ENCODE measurements around the gene DENND6B. TPM values are rescaled to one million over a fixed set of nuclear protein-coding genes. Genes with fewer than 3 reads are reported as not detected.
A peak's percentile ranks its signal among the peaks of the same experiment; 100 is the strongest.

The DENND6B gene
- polyA plus RNA-seq, 4 donors: 1.9 to 4.5 (median 2.5) TPM

DNA sequence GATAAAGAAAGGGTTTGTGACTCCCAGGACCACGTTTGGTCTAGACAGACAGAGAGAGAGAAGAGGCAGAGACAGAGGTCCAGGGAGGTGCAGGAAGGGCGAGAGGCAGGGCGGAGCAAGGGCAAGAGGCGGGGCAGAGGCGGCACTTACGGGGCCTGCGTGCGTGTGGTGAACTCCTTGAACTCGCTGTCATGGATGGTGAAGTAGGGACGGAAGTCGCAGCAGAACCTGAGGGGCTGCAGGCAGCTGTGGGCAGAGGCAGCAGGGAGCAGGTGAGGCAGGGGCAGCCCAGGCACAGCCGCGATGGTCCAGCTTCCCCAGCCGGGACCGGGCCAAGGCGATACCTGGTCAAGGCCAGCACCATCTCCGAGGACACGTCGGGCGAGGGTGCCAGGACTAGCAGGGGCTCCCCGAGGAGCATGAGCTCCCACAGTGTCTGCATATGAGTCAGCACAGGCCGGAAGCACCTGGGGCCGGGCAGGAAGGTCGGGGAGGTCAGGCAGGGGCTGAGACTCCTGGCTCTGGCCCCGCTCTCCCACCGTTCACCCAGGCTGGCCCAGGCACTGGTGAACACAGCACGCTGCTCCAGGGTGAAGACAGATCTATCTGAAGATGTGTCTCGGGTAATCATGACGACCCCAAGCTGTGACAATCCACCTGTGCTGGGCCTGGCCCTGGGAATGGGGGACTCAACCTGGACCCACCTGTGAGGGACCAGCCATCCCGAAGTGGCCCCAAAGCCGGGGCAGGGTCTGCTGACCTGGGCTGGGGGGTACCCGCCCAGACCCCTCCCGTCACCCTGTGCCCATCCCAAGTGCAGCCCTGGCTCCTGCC is 12.1 kb downstream of the DENND6B start:
- peaks cover 0 to 4% (median 0%) of the 10 kb centered on the region in 3 donors for H3K4me1 ChIP-seq (ENCODE audit: control insufficient read depth in 3 of 3, insufficient read depth in 2 of 3, low read depth in 1 of 3, low read length in 2 of 3)
- no peaks in the 10 kb centered on the region for H3K9me3 ChIP-seq (ENCODE audit: control insufficient read depth in 2 of 2, insufficient read depth in 1 of 2, low read depth in 1 of 2, low read length in 1 of 2)
- H3K27ac ChIP-seq (ENCODE audit: low read depth in 1 of 3, low read length in 2 of 3): peak overlapping the region in 2 of 3 donors; percentile 17 to 91
- no peaks in the 10 kb centered on the region for H3K27me3 ChIP-seq (ENCODE audit: control insufficient read depth in 3 of 3, insufficient read depth in 3 of 3, low read length in 3 of 3)
- WGBS, 3 donors: 25 to 42% (median 30%) methylated on average over 32 to 33 of the region's 33 CpGs
- H3K4me3 ChIP-seq (ENCODE audit: low read depth in 1 of 3, low read length in 3 of 3): peak overlapping the region in 2 of 3 donors; percentile 2 to 14
- DNase-seq (peak; percentile 51 to 85), FAIRE-seq (no peak)
- H3K36me3 ChIP-seq (ENCODE audit: control insufficient read depth in 3 of 3, insufficient read depth in 2 of 3, low read depth in 1 of 3, low read length in 3 of 3): peaks cover 0 to 18% (median 0%) of the 10 kb centered on the region in 3 donors

DNA sequence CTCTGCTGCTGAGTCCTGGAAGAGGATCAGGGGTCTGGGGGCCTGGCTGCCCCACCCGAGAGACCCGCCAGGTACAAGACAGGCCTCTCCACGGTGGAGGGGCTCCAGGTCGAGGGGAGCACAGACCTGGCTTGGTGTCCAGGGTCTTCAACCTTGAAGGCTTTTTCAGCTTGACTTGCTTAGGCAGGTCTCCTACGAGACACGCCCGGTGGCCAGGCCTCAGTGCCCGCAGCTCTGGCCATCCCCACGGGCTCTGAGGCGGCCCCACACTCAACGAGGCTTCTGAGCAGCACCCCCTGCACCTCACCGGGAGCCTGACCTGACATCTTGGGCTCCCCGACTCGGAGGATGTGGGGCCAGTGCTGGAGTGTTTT is 12.7 kb downstream of the DENND6B start:
- 33 to 50% (median 34%) methylated on average over 14 of the region's 14 CpGs for WGBS, 3 donors
- Histone ChIP-seq H3K9me3 (ENCODE audit: control insufficient read depth in 2 of 2, insufficient read depth in 1 of 2, low read depth in 1 of 2, low read length in 1 of 2) (no peaks in the 10 kb centered on the region), H3K27ac (ENCODE audit: low read depth in 1 of 3, low read length in 2 of 3) (peak overlapping the region in 2 of 3 donors; percentile 17 to 91), H3K27me3 (ENCODE audit: control insufficient read depth in 3 of 3, insufficient read depth in 3 of 3, low read length in 3 of 3) (no peaks in the 10 kb centered on the region), H3K4me3 (ENCODE audit: low read depth in 1 of 3, low read length in 3 of 3) (no peak overlapping the region), H3K4me1 (ENCODE audit: control insufficient read depth in 3 of 3, insufficient read depth in 2 of 3, low read depth in 1 of 3, low read length in 2 of 3) (peaks cover 0 to 7% (median 0%) of the 10 kb centered on the region in 3 donors), H3K36me3 (ENCODE audit: control insufficient read depth in 3 of 3, insufficient read depth in 2 of 3, low read depth in 1 of 3, low read length in 3 of 3) (peaks cover 0 to 18% (median 0%) of the 10 kb centered on the region in 3 donors)
- FAIRE-seq: no peak
- no peak for DNase-seq

DNA sequence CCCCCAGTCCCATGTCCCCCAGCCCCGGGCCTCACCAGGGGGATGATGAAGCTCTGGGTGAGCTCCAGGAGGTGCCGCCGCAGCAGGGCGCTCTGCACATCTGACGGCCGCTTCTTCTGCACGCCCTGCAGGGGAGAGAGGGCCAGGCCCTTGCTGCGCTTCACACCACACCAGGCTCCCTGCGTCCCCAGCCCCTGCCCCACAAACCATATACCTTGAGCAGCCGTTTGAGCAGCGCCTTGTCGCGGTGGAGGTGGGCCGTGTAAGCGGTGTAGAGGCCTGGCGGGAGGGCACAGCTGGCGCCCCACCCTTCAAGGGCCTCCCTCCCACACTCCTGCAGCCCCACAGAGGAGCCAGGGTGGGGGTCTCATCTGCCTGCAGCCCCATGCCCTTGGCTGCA is 13.2 kb downstream of the DENND6B start:
- Histone ChIP-seq H3K4me3 (ENCODE audit: low read depth in 1 of 3, low read length in 3 of 3) (no peak overlapping the region), H3K36me3 (ENCODE audit: control insufficient read depth in 3 of 3, insufficient read depth in 2 of 3, low read depth in 1 of 3, low read length in 3 of 3) (peaks cover 0 to 18% (median 0%) of the 10 kb centered on the region in 3 donors), H3K4me1 (ENCODE audit: control insufficient read depth in 3 of 3, insufficient read depth in 2 of 3, low read depth in 1 of 3, low read length in 2 of 3) (peaks cover 0 to 12% (median 0%) of the 10 kb centered on the region in 3 donors), H3K27ac (ENCODE audit: low read depth in 1 of 3, low read length in 2 of 3) (no peak overlapping the region), H3K27me3 (ENCODE audit: control insufficient read depth in 3 of 3, insufficient read depth in 3 of 3, low read length in 3 of 3) (no peaks in the 10 kb centered on the region), H3K9me3 (ENCODE audit: control insufficient read depth in 2 of 2, insufficient read depth in 1 of 2, low read depth in 1 of 2, low read length in 1 of 2) (no peaks in the 10 kb centered on the region)
- no peak for FAIRE-seq
- WGBS, 3 donors: 87 to 88% (median 88%) methylated on average over 10 to 17 of the region's 17 CpGs
- DNase-seq: no peak

DNA sequence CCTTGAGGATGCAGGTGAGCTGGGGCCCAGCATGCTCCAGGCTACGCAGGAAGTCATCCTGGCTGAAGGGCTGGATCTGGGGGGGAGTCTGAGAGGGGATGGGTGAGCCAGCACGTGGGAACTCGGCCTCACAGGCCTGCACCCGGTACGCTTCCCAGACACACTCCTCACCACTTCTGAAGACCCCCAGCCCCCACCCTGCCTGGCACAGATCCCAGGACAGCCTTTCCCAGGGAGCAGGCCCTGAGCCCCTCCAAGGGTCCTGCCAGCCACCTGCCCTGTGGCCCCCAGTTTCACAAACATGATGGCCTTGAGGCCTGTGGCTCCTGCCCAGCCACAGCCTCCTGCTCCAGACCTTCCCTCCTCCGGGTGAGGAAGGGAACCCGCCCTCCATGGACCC is 13.8 kb downstream of the DENND6B start:
- no peak overlapping the region for H3K4me3 ChIP-seq (ENCODE audit: low read depth in 1 of 3, low read length in 3 of 3)
- WGBS, 3 donors: 81 to 91% (median 87%) methylated on average over 5 to 7 of the region's 7 CpGs

DNA sequence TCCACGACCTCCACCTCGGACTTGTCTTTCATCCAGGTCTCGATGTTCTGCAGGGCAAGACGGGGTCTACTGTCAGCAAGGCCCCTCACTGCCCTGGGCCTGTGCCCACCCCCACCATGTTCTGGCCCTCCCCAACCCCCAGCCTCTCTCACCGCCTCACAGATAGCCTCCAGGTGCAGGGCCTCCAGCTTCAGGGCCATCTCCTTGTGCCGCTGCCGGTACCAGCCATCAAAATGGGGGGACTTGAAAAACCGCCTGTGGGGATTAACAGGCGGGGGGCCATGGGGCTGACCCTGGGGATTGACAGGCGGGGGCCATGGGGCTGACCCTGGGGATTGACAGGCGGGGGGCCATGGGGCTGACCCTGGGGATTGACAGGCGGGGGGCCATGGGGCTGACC is 14.4 kb downstream of the DENND6B start:
- H3K9me3 ChIP-seq (ENCODE audit: control insufficient read depth in 2 of 2, insufficient read depth in 1 of 2, low read depth in 1 of 2, low read length in 1 of 2): no peaks in the 10 kb centered on the region
- FAIRE-seq (no peak), DNase-seq (no peak)

More for the DNA sequence above, 13.8 kb downstream of the DENND6B start:
- Histone ChIP-seq H3K9me3 (ENCODE audit: control insufficient read depth in 2 of 2, insufficient read depth in 1 of 2, low read depth in 1 of 2, low read length in 1 of 2) (no peaks in the 10 kb centered on the region), H3K27me3 (ENCODE audit: control insufficient read depth in 3 of 3, insufficient read depth in 3 of 3, low read length in 3 of 3) (no peaks in the 10 kb centered on the region), H3K36me3 (ENCODE audit: control insufficient read depth in 3 of 3, insufficient read depth in 2 of 3, low read depth in 1 of 3, low read length in 3 of 3) (peaks cover 0 to 18% (median 0%) of the 10 kb centered on the region in 3 donors), H3K4me1 (ENCODE audit: control insufficient read depth in 3 of 3, insufficient read depth in 2 of 3, low read depth in 1 of 3, low read length in 2 of 3) (peaks cover 0 to 16% (median 0%) of the 10 kb centered on the region in 3 donors), H3K27ac (ENCODE audit: low read depth in 1 of 3, low read length in 2 of 3) (no peak overlapping the region)
- DNase-seq: no peak
- no peak for FAIRE-seq

DNA sequence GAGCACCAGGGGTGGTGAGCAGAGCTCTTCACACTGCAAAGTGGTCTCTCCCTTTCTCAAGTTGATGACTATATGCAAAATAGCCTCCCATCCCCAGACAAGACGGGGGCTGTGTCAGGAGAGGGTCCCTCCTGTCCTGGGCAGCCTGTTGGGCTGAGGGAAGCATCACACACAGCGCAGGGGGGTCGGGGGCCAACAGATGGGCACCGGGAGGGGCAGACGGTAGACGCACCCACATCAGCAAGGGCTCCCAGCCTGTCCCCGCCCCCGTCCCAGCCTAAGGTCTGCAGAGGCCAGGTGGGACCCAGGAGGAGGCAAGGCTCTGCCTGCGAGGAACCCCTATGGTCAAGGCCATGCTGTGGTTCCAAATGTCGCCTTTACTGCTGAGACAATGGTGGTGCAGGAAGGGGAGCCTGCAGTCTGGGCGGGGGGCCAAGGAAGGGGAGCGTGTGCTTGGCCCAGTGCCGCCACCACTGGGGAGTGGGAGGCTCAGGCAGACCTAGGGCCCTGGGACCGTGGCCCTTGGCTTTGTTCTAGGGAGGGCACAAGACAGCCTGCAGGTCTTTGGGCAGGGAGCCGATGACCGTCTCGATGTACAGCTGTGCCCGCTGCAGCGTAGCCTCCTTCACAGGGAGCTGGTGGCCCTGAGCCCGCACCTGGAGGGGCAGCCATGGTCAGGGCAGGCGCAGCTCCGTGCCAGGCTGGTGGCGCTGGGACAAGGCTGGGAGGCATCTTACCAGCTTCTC is 15.0 kb downstream of the DENND6B start:
- Histone ChIP-seq H3K27me3 (ENCODE audit: control insufficient read depth in 3 of 3, insufficient read depth in 3 of 3, low read length in 3 of 3) (no peaks in the 10 kb centered on the region), H3K9me3 (ENCODE audit: control insufficient read depth in 2 of 2, insufficient read depth in 1 of 2, low read depth in 1 of 2, low read length in 1 of 2) (no peaks in the 10 kb centered on the region), H3K4me1 (ENCODE audit: control insufficient read depth in 3 of 3, insufficient read depth in 2 of 3, low read depth in 1 of 3, low read length in 2 of 3) (peaks cover 0 to 20% (median 0%) of the 10 kb centered on the region in 3 donors), H3K36me3 (ENCODE audit: control insufficient read depth in 3 of 3, insufficient read depth in 2 of 3, low read depth in 1 of 3, low read length in 3 of 3) (peaks cover 0 to 18% (median 0%) of the 10 kb centered on the region in 3 donors), H3K4me3 (ENCODE audit: low read depth in 1 of 3, low read length in 3 of 3) (no peak overlapping the region), H3K27ac (ENCODE audit: low read depth in 1 of 3, low read length in 2 of 3) (no peak overlapping the region)
- DNase-seq: no peak
- no peak for FAIRE-seq
- WGBS, 3 donors: 87 to 90% (median 88%) methylated on average over 19 to 23 of the region's 23 CpGs

More for the DNA sequence above, 14.4 kb downstream of the DENND6B start:
- 89 to 97% (median 96%) methylated on average over 10 to 12 of the region's 12 CpGs for WGBS, 3 donors
- Histone ChIP-seq H3K36me3 (ENCODE audit: control insufficient read depth in 3 of 3, insufficient read depth in 2 of 3, low read depth in 1 of 3, low read length in 3 of 3) (peaks cover 0 to 18% (median 0%) of the 10 kb centered on the region in 3 donors), H3K4me3 (ENCODE audit: low read depth in 1 of 3, low read length in 3 of 3) (no peak overlapping the region), H3K4me1 (ENCODE audit: control insufficient read depth in 3 of 3, insufficient read depth in 2 of 3, low read depth in 1 of 3, low read length in 2 of 3) (peaks cover 0 to 20% (median 0%) of the 10 kb centered on the region in 3 donors), H3K27me3 (ENCODE audit: control insufficient read depth in 3 of 3, insufficient read depth in 3 of 3, low read length in 3 of 3) (no peaks in the 10 kb centered on the region), H3K27ac (ENCODE audit: low read depth in 1 of 3, low read length in 2 of 3) (no peak overlapping the region)

DNA sequence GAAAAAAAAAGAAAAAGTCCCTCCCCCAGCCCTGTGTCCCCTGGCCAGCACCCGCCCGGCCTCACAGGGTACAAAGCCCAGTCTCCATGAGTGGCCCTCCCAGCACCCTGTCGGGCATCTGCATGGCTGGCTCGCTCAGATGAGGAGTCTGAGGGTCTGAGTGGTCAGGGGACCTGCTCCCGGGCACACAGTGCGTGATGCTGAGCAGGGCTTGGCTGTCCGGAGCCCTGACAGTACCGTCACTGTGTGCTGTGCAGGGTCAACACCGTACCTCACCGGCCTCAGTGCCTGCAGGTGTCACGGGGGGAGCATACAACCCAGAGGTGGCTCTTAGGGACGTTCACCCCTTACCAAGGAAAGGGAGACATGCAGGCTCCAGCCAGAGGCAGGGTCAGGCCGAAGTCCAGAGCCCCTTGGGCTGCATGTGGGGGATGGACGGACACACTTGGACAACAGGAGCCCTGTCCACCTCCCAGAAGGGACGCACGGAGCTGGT is 15.8 kb downstream of the DENND6B start:
- H3K4me3 ChIP-seq (ENCODE audit: low read depth in 1 of 3, low read length in 3 of 3): no peak overlapping the region
- 85 to 90% (median 88%) methylated on average over 16 of the region's 16 CpGs for WGBS, 3 donors
- H3K4me1 ChIP-seq (ENCODE audit: control insufficient read depth in 3 of 3, insufficient read depth in 2 of 3, low read depth in 1 of 3, low read length in 2 of 3): peaks cover 0 to 23% (median 0%) of the 10 kb centered on the region in 3 donors
- no peaks in the 10 kb centered on the region for H3K27me3 ChIP-seq (ENCODE audit: control insufficient read depth in 3 of 3, insufficient read depth in 3 of 3, low read length in 3 of 3)
- no peak for FAIRE-seq
- H3K9me3 ChIP-seq (ENCODE audit: control insufficient read depth in 2 of 2, insufficient read depth in 1 of 2, low read depth in 1 of 2, low read length in 1 of 2): no peaks in the 10 kb centered on the region
- H3K27ac ChIP-seq (ENCODE audit: low read depth in 1 of 3, low read length in 2 of 3): no peak overlapping the region
- no peak for DNase-seq
- H3K36me3 ChIP-seq (ENCODE audit: control insufficient read depth in 3 of 3, insufficient read depth in 2 of 3, low read depth in 1 of 3, low read length in 3 of 3): peaks cover 0 to 18% (median 0%) of the 10 kb centered on the region in 3 donors

DNA sequence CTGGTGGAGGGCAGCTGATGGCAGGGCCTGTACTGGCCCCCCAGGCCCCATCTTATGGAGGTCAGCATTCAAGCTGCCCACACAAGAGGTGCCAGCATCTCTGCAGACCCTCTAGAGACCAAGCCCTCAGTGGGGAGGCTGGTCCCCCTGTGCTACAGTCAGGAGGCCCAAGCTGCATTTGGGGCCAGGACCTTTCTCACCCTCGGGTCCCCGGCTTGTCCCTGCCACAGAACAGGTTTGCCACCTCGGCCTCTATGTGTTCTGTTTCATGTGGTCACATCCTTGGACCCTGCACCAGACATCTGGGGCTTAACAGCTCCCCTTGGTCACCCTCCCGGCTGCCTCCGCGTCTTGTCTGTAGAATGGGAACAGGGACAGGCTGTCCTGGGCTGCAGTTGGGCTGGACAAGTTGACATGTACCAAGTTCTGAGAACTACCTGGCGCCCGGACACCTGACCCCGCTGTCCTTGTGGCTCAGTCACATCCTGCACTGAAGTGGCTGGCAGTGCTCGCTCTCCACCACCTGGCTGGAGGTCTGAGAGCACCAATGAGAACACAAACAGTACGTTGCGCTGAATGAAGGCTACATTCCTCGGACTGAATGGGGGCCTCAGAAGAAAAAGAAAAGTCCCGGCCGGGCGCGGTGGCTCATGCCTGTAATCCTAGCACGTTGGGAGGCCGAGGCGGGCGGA is 16.6 kb downstream of the DENND6B start:
- Histone ChIP-seq H3K4me1 (ENCODE audit: control insufficient read depth in 3 of 3, insufficient read depth in 2 of 3, low read depth in 1 of 3, low read length in 2 of 3) (peaks cover 0 to 31% (median 5%) of the 10 kb centered on the region in 3 donors), H3K9me3 (ENCODE audit: control insufficient read depth in 2 of 2, insufficient read depth in 1 of 2, low read depth in 1 of 2, low read length in 1 of 2) (no peaks in the 10 kb centered on the region), H3K4me3 (ENCODE audit: low read depth in 1 of 3, low read length in 3 of 3) (no peak overlapping the region), H3K27ac (ENCODE audit: low read depth in 1 of 3, low read length in 2 of 3) (no peak overlapping the region), H3K27me3 (ENCODE audit: control insufficient read depth in 3 of 3, insufficient read depth in 3 of 3, low read length in 3 of 3) (no peaks in the 10 kb centered on the region), H3K36me3 (ENCODE audit: control insufficient read depth in 3 of 3, insufficient read depth in 2 of 3, low read depth in 1 of 3, low read length in 3 of 3) (peaks cover 0 to 25% (median 0%) of the 10 kb centered on the region in 3 donors)
- 82 to 92% (median 86%) methylated on average over 19 to 21 of the region's 21 CpGs for WGBS, 3 donors
- DNase-seq (no peak), FAIRE-seq (no peak)

Measured in small intestine (tissue), 7 donors.